ENCODE data around the gene IVNS1ABP. TPM values are rescaled to one million over a fixed set of nuclear protein-coding genes. Genes with fewer than 3 reads are reported as not detected.

The IVNS1ABP gene
- total and polyA plus RNA-seq, 10 of the 15 experiments (the other 5 are each of a cell fraction or from before 2014, with no cell fraction given) = 19.2 to 154 (median 43.9) TPM

DNA sequence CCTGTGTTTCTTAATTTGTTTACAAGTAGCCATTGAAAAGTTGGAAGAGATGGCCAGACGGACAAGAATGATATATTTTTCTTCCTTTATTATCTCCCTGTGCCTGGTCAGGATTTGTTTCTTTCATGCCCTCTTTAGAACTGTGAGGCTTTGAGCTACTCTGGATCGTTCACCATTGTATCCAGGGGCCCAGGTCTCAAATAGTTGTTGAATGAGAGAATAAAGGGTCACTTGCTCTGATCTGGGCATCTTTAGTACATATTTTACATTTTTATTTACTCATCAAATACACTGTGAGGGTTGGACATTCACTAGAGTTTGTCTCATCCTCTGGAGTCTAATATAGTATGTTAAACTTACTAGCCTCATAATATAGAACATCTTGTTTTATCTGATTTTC, 48.7 kb downstream of the IVNS1ABP start:
- H2AFZ ChIP-seq (ENCODE audit: control insufficient read depth, low read depth, low read length) = no peak overlapping the region
- ChIA-PET CTCF (interaction anchor here (2.2 kb wide), 1 partner anchor 11 kb away, joined by 5 read pairs; no protein-coding TSS in a partner anchor), SMC1A (ENCODE audit: uncharacterized antibody, unreplicated experiment) (interaction anchor here (1.0 to 1.3 kb wide), 2 partner anchors 9 to 21 kb away, joined by 3 to 5 read pairs; no protein-coding TSS in a partner anchor), POLR2A (no interaction called here), RAD21 (ENCODE audit: unreplicated experiment) (no interaction called here)
- WGBS (ENCODE audit: insufficient coverage, insufficient replicate concordance, low lambda C conversion rate, missing lambda C conversion rate) = 45% methylated on average over 2 of the region's 2 CpGs
- TF ChIP-seq ZNF384 (IDR thresholded peaks at IDR 0.05; ENCODE audit: borderline replicate concordance, low read depth, low read length) (no peak), ZSCAN29 (IDR thresholded peaks at IDR 0.05) (no peak), CREB1 (IDR thresholded peaks at IDR 0.05; ENCODE audit: low read depth) (no peak), FOS (IDR thresholded peaks at IDR 0.05; ENCODE audit: borderline replicate concordance, extremely low read depth, insufficient read length) (no peak), IRF4 (IDR thresholded peaks at IDR 0.05; ENCODE audit: low read depth, low read length) (no peak), SPI1 (IDR thresholded peaks at IDR 0.05; ENCODE audit: borderline replicate concordance, insufficient read depth, low read depth, low read length) (no peak), TCF7 (IDR thresholded peaks at IDR 0.05; ENCODE audit: borderline replicate concordance) (no peak)
- TF ChIP-seq, protein P1, sequence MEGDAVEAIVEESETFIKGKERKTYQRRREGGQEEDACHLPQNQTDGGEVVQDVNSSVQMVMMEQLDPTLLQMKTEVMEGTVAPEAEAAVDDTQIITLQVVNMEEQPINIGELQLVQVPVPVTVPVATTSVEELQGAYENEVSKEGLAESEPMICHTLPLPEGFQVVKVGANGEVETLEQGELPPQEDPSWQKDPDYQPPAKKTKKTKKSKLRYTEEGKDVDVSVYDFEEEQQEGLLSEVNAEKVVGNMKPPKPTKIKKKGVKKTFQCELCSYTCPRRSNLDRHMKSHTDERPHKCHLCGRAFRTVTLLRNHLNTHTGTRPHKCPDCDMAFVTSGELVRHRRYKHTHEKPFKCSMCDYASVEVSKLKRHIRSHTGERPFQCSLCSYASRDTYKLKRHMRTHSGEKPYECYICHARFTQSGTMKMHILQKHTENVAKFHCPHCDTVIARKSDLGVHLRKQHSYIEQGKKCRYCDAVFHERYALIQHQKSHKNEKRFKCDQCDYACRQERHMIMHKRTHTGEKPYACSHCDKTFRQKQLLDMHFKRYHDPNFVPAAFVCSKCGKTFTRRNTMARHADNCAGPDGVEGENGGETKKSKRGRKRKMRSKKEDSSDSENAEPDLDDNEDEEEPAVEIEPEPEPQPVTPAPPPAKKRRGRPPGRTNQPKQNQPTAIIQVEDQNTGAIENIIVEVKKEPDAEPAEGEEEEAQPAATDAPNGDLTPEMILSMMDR (IDR thresholded peaks at IDR 0.05 in 2 of 3, conservative IDR thresholded peaks at IDR 0.05 in 1 of 3; ENCODE audit: control insufficient read depth in 2 of 3, extremely low read depth in 1 of 3, insufficient read depth in 1 of 3, low read depth in 3 of 3, low read length in 3 of 3) = no peak
- TF ChIP-seq, protein P2, sequence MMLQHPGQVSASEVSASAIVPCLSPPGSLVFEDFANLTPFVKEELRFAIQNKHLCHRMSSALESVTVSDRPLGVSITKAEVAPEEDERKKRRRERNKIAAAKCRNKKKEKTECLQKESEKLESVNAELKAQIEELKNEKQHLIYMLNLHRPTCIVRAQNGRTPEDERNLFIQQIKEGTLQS (IDR thresholded peaks at IDR 0.05; ENCODE audit: borderline replicate concordance, extremely low read depth, low read depth, low read length) = no peak
- TF ChIP-seq, protein P3, sequence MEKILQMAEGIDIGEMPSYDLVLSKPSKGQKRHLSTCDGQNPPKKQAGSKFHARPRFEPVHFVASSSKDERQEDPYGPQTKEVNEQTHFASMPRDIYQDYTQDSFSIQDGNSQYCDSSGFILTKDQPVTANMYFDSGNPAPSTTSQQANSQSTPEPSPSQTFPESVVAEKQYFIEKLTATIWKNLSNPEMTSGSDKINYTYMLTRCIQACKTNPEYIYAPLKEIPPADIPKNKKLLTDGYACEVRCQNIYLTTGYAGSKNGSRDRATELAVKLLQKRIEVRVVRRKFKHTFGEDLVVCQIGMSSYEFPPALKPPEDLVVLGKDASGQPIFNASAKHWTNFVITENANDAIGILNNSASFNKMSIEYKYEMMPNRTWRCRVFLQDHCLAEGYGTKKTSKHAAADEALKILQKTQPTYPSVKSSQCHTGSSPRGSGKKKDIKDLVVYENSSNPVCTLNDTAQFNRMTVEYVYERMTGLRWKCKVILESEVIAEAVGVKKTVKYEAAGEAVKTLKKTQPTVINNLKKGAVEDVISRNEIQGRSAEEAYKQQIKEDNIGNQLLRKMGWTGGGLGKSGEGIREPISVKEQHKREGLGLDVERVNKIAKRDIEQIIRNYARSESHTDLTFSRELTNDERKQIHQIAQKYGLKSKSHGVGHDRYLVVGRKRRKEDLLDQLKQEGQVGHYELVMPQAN (conservative IDR thresholded peaks at IDR 0.05) = no peak
- TF ChIP-seq, protein P4, sequence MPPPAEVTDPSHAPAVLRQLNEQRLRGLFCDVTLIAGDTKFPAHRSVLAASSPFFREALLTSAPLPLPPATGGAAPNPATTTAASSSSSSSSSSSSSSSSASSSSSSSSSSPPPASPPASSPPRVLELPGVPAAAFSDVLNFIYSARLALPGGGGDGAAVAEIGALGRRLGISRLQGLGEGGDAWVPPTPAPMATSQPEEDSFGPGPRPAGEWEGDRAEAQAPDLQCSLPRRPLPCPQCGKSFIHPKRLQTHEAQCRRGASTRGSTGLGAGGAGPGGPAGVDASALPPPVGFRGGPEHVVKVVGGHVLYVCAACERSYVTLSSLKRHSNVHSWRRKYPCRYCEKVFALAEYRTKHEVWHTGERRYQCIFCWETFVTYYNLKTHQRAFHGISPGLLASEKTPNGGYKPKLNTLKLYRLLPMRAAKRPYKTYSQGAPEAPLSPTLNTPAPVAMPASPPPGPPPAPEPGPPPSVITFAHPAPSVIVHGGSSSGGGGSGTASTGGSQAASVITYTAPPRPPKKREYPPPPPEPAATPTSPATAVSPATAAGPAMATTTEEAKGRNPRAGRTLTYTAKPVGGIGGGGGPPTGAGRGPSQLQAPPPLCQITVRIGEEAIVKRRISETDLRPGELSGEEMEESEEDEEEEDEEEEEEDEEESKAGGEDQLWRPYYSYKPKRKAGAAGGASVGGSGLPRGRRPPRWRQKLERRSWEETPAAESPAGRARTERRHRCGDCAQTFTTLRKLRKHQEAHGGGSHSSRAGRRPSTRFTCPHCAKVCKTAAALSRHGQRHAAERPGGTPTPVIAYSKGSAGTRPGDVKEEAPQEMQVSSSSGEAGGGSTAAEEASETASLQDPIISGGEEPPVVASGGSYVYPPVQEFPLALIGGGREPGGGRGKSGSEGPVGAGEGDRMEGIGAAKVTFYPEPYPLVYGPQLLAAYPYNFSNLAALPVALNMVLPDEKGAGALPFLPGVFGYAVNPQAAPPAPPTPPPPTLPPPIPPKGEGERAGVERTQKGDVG (CRISPR knock-in tag; IDR thresholded peaks at IDR 0.05) = no peak
- TF ChIP-seq, protein P5, sequence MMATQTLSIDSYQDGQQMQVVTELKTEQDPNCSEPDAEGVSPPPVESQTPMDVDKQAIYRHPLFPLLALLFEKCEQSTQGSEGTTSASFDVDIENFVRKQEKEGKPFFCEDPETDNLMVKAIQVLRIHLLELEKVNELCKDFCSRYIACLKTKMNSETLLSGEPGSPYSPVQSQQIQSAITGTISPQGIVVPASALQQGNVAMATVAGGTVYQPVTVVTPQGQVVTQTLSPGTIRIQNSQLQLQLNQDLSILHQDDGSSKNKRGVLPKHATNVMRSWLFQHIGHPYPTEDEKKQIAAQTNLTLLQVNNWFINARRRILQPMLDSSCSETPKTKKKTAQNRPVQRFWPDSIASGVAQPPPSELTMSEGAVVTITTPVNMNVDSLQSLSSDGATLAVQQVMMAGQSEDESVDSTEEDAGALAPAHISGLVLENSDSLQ (IDR thresholded peaks at IDR 0.05) = no peak
- TF ChIP-seq, protein P6, sequence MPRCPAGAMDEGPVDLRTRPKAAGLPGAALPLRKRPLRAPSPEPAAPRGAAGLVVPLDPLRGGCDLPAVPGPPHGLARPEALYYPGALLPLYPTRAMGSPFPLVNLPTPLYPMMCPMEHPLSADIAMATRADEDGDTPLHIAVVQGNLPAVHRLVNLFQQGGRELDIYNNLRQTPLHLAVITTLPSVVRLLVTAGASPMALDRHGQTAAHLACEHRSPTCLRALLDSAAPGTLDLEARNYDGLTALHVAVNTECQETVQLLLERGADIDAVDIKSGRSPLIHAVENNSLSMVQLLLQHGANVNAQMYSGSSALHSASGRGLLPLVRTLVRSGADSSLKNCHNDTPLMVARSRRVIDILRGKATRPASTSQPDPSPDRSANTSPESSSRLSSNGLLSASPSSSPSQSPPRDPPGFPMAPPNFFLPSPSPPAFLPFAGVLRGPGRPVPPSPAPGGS (IDR thresholded peaks at IDR 0.05; ENCODE audit: borderline replicate concordance, insufficient read depth, low read depth, low read length, poor library complexity, severe bottlenecking) = no peak
- no peaks in the 10 kb centered on the region for H3K36me3 ChIP-seq (ENCODE audit: control insufficient read depth in 2 of 2, insufficient read depth in 2 of 2, low read length in 1 of 2)
- ATAC-seq = no peak
- H3K9me3 ChIP-seq (replicated peaks; ENCODE audit: control insufficient read depth, insufficient read depth, low read length) = no peaks in the 10 kb centered on the region
- no peak overlapping the region for H3K27ac ChIP-seq (ENCODE audit: control insufficient read depth, insufficient read depth)
- H3K27me3 ChIP-seq (replicated peaks in 1 of 2; ENCODE audit: control insufficient read depth in 2 of 2, insufficient read depth in 2 of 2, low read length in 1 of 2) = no peaks in the 10 kb centered on the region
- H3K4me3 ChIP-seq = no peak overlapping the region
- FAIRE-seq = no peak
- no peaks in the 10 kb centered on the region for H4K20me1 ChIP-seq (ENCODE audit: control insufficient read depth, insufficient read depth)
- no TSS peak for BruUV-seq (replicated peaks)
- no peaks in the 10 kb centered on the region for H3K4me1 ChIP-seq (ENCODE audit: control insufficient read depth, insufficient read depth, low read length)
- in situ Hi-C loops (cut with MboI) = no loop called here
- H3K4me2 ChIP-seq (ENCODE audit: control insufficient read depth, insufficient read depth) = no peak overlapping the region
- no peak for DNase-seq (ENCODE audit: low read depth, low spot score)
- H3K79me2 ChIP-seq (ENCODE audit: control insufficient read depth, insufficient read depth, low read length) = no peaks in the 10 kb centered on the region
- H3K9ac ChIP-seq (ENCODE audit: control insufficient read depth, insufficient read depth, low read length) = no peak overlapping the region
- intact Hi-C loops (cut with micrococcal nuclease; ENCODE audit: unreplicated experiment) = no loop called here

Measured in GM12878 (cell line).